Measurements from ENCODE around the gene TEN1.

The TEN1 gene

DNA sequence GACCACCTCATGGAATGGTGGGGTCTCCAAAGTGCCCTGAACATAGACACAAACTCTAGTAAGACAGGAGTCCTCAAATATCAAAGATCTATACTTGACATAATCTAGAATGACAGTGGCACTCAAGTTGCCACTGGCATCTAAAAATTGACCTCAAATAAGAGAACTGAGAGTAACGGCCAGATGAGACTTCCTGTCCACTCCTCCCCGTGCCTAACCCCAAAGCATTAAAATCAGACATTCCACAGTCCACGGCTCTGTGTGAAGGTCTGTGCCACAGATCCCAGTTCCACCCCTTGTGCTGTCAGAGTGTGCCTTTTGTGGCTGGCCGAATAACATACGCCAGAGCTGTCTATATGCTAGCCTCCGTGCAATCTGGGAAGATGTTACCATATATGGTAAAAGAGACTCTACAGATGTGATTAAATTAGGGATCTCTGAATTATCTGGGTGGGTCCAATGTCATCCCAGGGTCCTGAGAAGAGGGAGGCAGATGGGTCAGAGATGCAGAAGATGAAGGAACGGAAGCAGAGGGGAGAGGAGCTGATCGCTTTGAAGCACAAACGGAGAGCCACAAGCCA is 69.1 kb downstream of the TEN1 start:
- peaks cover 63% of the 10 kb centered on the region for H3K36me3 Mint-ChIP-seq (ENCODE audit: insufficient read depth)
- H3K9me3 Mint-ChIP-seq, result no peaks in the 10 kb centered on the region
- peaks cover 10% of the 10 kb centered on the region for H3K4me1 Mint-ChIP-seq
- no peak overlapping the region for H3K27ac Mint-ChIP-seq (ENCODE audit: low read depth)
- no peaks in the 10 kb centered on the region for H3K27me3 Mint-ChIP-seq
- no peak overlapping the region for H3K4me3 Mint-ChIP-seq
- DNase-seq (ENCODE audit: low spot score in 2 of 2) (no peak), ATAC-seq (replicated peaks; ENCODE audit: extremely low read depth, poor library complexity, severe bottlenecking) (no peak)

DNA sequence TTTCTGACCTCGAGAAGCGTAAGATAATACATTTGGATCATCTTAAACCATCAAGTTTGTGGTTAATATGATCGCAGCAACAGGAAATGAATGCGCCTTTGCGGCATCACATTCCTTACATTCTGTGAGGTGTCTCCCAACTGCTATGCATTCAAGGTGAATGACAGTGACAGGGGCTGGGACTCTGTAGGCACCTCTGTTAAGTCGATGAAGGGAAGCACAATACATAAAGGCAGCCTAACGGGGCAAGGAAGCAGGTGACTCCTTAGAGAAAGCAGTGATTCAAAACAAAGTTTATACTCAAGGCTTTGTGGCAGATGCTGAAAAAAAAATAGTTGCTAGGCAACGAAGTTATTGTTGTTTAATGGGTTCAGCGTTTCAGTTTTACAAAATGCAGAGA is 69.7 kb downstream of the TEN1 start:
- no peak overlapping the region for H3K4me3 Mint-ChIP-seq
- H3K9me3 Mint-ChIP-seq, result no peaks in the 10 kb centered on the region
- peaks cover 10% of the 10 kb centered on the region for H3K4me1 Mint-ChIP-seq
- H3K36me3 Mint-ChIP-seq (ENCODE audit: insufficient read depth), result peaks cover 65% of the 10 kb centered on the region
- ATAC-seq (replicated peaks; ENCODE audit: extremely low read depth, poor library complexity, severe bottlenecking) (no peak), DNase-seq (ENCODE audit: low spot score in 2 of 2) (no peak)
- peak overlapping the region; percentile 13 for H3K27ac Mint-ChIP-seq (ENCODE audit: low read depth)
- no peaks in the 10 kb centered on the region for H3K27me3 Mint-ChIP-seq

DNA sequence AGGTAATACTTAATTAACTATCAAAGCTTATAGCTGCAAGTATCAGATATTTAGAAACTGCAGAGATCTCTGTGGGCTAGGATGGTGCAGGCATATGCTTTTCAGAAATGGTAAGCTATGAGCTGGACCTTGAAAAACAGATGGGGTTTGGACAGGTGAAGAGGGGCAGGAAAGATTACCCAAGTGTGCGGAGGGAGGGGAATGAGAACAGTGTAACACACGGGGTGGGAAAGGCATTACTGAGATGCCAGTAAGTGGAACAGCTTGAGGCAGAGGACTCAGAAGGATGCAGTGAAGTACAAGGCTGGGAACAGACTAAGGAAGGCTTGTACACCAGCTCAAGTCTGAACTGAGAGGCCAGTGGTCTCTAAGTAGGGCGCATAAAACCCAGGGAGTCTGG is 70.2 kb downstream of the TEN1 start:
- Mint-ChIP-seq H3K27me3 (no peaks in the 10 kb centered on the region), H3K4me3 (no peak overlapping the region), H3K4me1 (peaks cover 10% of the 10 kb centered on the region), H3K36me3 (ENCODE audit: insufficient read depth) (peaks cover 65% of the 10 kb centered on the region), H3K27ac (ENCODE audit: low read depth) (peak overlapping the region; percentile 13), H3K9me3 (no peaks in the 10 kb centered on the region)
- ATAC-seq (replicated peaks; ENCODE audit: extremely low read depth, poor library complexity, severe bottlenecking), result no peak
- DNase-seq (ENCODE audit: low spot score in 2 of 2), result no peak

DNA sequence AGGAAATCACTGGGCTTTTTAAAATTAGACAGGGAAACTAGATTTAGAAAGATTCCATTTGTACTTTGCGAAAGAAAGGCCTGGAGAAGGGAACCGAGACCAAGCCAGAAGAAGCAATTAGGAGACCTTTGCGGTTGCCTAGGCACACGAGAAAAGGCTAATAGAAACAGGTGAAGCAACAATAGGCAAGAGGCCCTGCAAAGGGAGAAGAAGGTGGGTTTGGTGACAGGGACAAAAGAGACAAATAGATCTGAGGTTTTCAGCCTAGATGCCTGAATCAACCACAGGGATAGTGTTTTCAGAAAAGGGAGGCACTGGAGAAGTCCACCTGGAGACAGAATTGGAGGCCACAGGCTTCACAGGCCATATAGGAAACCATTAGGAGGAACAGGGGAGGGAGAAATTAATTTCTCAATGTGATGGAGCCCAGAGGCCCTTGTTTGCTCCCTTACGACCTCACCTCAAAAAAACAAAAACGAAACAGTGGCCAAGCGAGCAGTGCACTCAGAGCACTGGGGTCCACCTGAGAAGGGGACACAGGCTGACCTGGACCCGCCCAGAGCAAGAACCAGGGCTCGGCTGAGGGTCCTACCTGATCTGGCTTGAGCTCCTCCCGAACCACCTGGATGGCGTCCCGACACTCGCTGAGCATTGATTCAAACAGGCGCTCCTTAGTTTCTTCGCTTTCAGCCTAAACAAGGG is 70.9 kb downstream of the TEN1 start:
- no peak overlapping the region for H3K4me3 Mint-ChIP-seq
- peak overlapping the region; percentile 60 for H3K27ac Mint-ChIP-seq (ENCODE audit: low read depth)
- no peak for ATAC-seq (replicated peaks; ENCODE audit: extremely low read depth, poor library complexity, severe bottlenecking)
- peaks cover 10% of the 10 kb centered on the region for H3K4me1 Mint-ChIP-seq
- H3K36me3 Mint-ChIP-seq (ENCODE audit: insufficient read depth), result peaks cover 65% of the 10 kb centered on the region
- DNase-seq (ENCODE audit: low spot score in 2 of 2), result no peak
- H3K27me3 Mint-ChIP-seq, result no peaks in the 10 kb centered on the region
- no peaks in the 10 kb centered on the region for H3K9me3 Mint-ChIP-seq
